Pancreas (tissue), 10 donors: ENCODE data around the gene ARHGAP8. TPM values are rescaled to one million over a fixed set of nuclear protein-coding genes. Genes with fewer than 3 reads are reported as not detected.

Experiments used
- ATAC-seq, 4 donors: fragments of 200-7000 bp; cut with Tn5 transposase; one replicate each; pipeline versions ENCODE4 v1.8.0 to v1.9.1; 2020; ENCODE audit warnings: mild to moderate bottlenecking in 4 of 4, moderate library complexity in 4 of 4
- DNase-seq, 6 donors: peaks; one replicate each; pipeline ENCODE4 v3.0.0-alpha.2; 2020
- FAIRE-seq: peaks from 2 replicates; lab custom pipeline; 2012; peaks lifted over from hg19 to GRCh38; lab: Jason Lieb, UNC
- H3K27ac ChIP-seq, 4 donors: fragments of 200-600 bp; sonication (generic); 1 replicate in 3 of 4; 2 replicates in 1 of 4; pipeline versions ENCODE4 v1.5.0 to v1.8.0; 2020
- H3K27me3 ChIP-seq, 4 donors: fragments of 200-600 bp; one replicate each; pipeline ENCODE4 v1.8.0; 2021
- H3K36me3 ChIP-seq, 3 donors: fragments of 200-600 bp; sonication (generic) in 1 of 3; one replicate each; pipeline versions ENCODE4 v1.5.0 to v1.8.0; 2020 to 2021
- H3K4me1 ChIP-seq, 3 donors: fragments of 200-600 bp; one replicate each; pipeline ENCODE4 v1.8.0; 2021
- H3K4me3 ChIP-seq, 4 donors: fragments of 200-600 bp; sonication (generic) in 2 of 4; one replicate each; pipeline versions ENCODE4 v1.5.0 to v1.8.0; 2020 to 2021
- H3K9me3 ChIP-seq, 4 donors: fragments of 200-600 bp; one replicate each; pipeline ENCODE4 v1.8.0; 2021
- WGBS, 2 donors: extraction: QIAGEN DNeasy Blood & Tissue Kit; methylation state at CpG; one replicate each; pipeline ENCODE4 v1.1.7; 2013; 5-methylcytosine and 5-hydroxymethylcytosine counted together
- intact Hi-C, 3 donors: fragments of 100-400 bp; cut with DNase I; formaldehyde crosslinking; loops; one replicate each; pipeline versions ENCODE4 v1.11.1 to v1.14.2; 2022
- polyA plus RNA-seq, 2 donors: library from polyadenylated mRNA; stranded (reverse); fragments of 200-250 nt; gene quantifications; one replicate each; pipeline ENCODE4 v1.2.3, GENCODE V29; 2013
- total RNA-seq, 6 donors: library from RNA; stranded (reverse); fragmentation: NEBNext Ultra II Directional in 4 of 6; extraction: Animal tissue kit (Norgen Biotek cat#: 25700) in 4 of 6; gene quantifications; one replicate each; pipeline versions ENCODE4 v1.2.1 to v1.2.4, GENCODE V29; 2021 to 2023
- TF ChIP-seq, protein P1 (sequence below), 4 donors: fragments of 200-600 bp; sonication (generic) in 3 of 4; IDR thresholded peaks; one replicate each; pipeline versions ENCODE4 v1.5.0 to v1.8.0; 2021; ENCODE audit warnings: antibody characterized with exemption in 4 of 4
- donor health status: healthy with polysubstance abuse.
- donor health status: DM: no; HTN: no; CAD: no; lungs with moderate emphysema.
- donor health status: DM: no; HTN: no; CAD: no.
- donor health status: control.
- donor health status: control.
- donor health status: Bipolar disorder and iron deficiency.
- donor health status: DM: yes; HTN: yes; CAD: no.
- donor health status: DM: no; HTN: no; CAD: no.
- donor health status: DM: no; HTN: no; CAD: no.
- donor health status: DM: yes; HTN: yes; CAD: no.

ARHGAP8 gene
- total and polyA plus RNA-seq, 8 donors: 8.6 to 59.2 (median 15.1) TPM

GRCh38 chr22:44823806-44824205 is 71.4 kb downstream of the ARHGAP8 start:
- ATAC-seq: no peak
- TF ChIP-seq, protein P1, sequence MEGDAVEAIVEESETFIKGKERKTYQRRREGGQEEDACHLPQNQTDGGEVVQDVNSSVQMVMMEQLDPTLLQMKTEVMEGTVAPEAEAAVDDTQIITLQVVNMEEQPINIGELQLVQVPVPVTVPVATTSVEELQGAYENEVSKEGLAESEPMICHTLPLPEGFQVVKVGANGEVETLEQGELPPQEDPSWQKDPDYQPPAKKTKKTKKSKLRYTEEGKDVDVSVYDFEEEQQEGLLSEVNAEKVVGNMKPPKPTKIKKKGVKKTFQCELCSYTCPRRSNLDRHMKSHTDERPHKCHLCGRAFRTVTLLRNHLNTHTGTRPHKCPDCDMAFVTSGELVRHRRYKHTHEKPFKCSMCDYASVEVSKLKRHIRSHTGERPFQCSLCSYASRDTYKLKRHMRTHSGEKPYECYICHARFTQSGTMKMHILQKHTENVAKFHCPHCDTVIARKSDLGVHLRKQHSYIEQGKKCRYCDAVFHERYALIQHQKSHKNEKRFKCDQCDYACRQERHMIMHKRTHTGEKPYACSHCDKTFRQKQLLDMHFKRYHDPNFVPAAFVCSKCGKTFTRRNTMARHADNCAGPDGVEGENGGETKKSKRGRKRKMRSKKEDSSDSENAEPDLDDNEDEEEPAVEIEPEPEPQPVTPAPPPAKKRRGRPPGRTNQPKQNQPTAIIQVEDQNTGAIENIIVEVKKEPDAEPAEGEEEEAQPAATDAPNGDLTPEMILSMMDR (IDR thresholded peaks at IDR 0.05): no peak
- Histone ChIP-seq H3K36me3 (peaks cover 0 to 6% (median 0%) of the 10 kb centered on the region in 3 donors), H3K4me3 (no peak overlapping the region), H3K4me1 (peaks cover 0 to 3% (median 0%) of the 10 kb centered on the region in 3 donors), H3K27ac (no peak overlapping the region), H3K27me3 (no peaks in the 10 kb centered on the region), H3K9me3 (no peaks in the 10 kb centered on the region)
- no peak for FAIRE-seq
- peak in 1 of 6 donors; percentile 33 for DNase-seq
- intact Hi-C loops: no loop called here
- WGBS, 2 donors: 93 to 95% methylated on average over 4 of the region's 4 CpGs

DNA sequence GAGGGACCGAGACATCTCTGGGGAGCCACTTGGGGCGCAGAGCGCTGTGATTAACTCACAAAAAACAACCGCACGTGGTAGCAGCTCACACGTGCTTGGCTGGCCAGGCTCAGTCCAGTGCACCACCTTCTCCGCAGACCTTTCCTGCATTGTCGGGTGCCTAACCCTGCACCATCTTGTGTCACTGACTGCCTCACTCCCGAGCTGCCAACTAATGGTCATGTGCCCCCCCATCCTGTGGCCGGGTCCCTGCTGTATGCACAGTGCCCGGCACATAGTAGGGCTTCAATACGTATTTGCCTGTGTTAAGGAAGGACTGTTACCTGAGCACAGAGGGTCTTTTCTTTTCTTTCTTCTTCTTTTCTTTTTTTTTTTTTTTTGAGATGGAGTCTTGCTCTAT is 71.9 kb downstream of the ARHGAP8 start:
- H3K36me3 ChIP-seq: peaks cover 0 to 6% (median 0%) of the 10 kb centered on the region in 3 donors
- no peak for ATAC-seq
- DNase-seq: peak in 1 of 6 donors; percentile 27
- H3K27ac ChIP-seq: no peak overlapping the region
- no peaks in the 10 kb centered on the region for H3K9me3 ChIP-seq
- 94 to 96% methylated on average over 12 of the region's 12 CpGs for WGBS, 2 donors
- peaks cover 0 to 3% (median 0%) of the 10 kb centered on the region in 3 donors for H3K4me1 ChIP-seq
- H3K27me3 ChIP-seq: no peaks in the 10 kb centered on the region
- FAIRE-seq: no peak
- no peak overlapping the region for H3K4me3 ChIP-seq
- intact Hi-C loops: no loop called here
- TF ChIP-seq, protein P1 (IDR thresholded peaks at IDR 0.05): no peak

- ATAC-seq (no peak), DNase-seq (peak in 1 of 6 donors; percentile 39), FAIRE-seq (no peak)
- Histone ChIP-seq H3K4me3 (no peak overlapping the region), H3K4me1 (no peaks in the 10 kb centered on the region), H3K9me3 (no peaks in the 10 kb centered on the region), H3K27me3 (no peaks in the 10 kb centered on the region), H3K36me3 (peaks cover 0 to 6% (median 0%) of the 10 kb centered on the region in 3 donors), H3K27ac (no peak overlapping the region)
- TF ChIP-seq, protein P1 (IDR thresholded peaks at IDR 0.05): no peak
- intact Hi-C loops: no loop called here
- 92 to 93% methylated on average over 42 to 43 of the region's 43 CpGs for WGBS, 2 donors
Observed at GRCh38 chr22:44825310-44826150, 73.2 kb downstream of the ARHGAP8 start.

DNA sequence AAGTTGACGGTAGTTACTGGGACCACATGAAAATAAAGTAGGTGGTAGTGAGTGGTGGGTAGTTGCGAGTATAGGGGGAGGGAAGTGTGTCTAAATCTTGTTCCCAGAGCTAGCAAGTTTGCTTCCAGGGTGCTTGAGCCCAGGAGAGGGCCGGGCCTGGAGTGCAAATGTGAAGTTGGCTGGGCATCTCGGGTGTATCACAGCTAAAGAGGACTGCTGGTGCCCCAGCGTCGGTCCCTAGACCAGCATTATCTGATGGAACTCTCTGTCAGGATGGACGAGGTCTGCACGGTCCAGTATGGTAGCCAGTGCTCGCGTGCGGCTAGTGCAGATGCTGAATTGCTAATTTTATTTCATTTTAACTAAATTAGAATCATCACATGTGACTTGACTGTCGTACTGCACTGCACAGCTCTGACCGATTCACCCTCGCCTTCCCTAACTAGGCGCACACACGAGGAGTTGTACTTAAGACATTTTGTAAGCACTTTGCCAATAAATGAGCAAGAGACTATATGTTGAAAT is 75.4 kb downstream of the ARHGAP8 start:
- FAIRE-seq (no peak), ATAC-seq (no peak), DNase-seq (peak in 1 of 6 donors; percentile 32)
- Histone ChIP-seq H3K9me3 (no peaks in the 10 kb centered on the region), H3K27me3 (no peaks in the 10 kb centered on the region), H3K27ac (no peak overlapping the region), H3K36me3 (peaks cover 0 to 6% (median 0%) of the 10 kb centered on the region in 3 donors), H3K4me3 (no peak overlapping the region), H3K4me1 (no peaks in the 10 kb centered on the region)
- intact Hi-C loops: no loop called here
- TF ChIP-seq, protein P1 (IDR thresholded peaks at IDR 0.05): no peak
- 93 to 96% methylated on average over 16 of the region's 16 CpGs for WGBS, 2 donors
